ENCODE measurements around the gene FAF1.
"Not testable (repeated sequence)": the region's sequence is repeated elsewhere in the genome, so short reads cannot be mapped to it uniquely, and the experiment has no call there.

DNA sequence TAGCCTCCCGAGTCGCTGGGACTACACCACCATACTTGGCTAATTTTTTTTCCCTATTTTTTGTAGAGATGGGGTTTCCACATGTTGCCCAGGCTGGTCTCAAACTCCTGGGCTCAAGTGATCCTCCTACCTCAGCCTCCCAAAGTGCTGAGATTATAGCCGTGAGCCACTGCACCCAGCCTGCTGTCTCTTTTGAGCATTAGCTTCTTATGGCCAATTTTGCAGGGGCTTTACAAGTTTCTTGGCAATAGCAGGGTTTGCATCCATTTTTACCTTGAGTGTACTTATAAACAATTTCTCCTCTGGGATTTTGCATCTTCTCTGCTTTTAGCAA lies 432.1 kb downstream of the FAF1 start:
- TF ChIP-seq, protein P1, sequence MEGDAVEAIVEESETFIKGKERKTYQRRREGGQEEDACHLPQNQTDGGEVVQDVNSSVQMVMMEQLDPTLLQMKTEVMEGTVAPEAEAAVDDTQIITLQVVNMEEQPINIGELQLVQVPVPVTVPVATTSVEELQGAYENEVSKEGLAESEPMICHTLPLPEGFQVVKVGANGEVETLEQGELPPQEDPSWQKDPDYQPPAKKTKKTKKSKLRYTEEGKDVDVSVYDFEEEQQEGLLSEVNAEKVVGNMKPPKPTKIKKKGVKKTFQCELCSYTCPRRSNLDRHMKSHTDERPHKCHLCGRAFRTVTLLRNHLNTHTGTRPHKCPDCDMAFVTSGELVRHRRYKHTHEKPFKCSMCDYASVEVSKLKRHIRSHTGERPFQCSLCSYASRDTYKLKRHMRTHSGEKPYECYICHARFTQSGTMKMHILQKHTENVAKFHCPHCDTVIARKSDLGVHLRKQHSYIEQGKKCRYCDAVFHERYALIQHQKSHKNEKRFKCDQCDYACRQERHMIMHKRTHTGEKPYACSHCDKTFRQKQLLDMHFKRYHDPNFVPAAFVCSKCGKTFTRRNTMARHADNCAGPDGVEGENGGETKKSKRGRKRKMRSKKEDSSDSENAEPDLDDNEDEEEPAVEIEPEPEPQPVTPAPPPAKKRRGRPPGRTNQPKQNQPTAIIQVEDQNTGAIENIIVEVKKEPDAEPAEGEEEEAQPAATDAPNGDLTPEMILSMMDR (conservative IDR thresholded peaks at IDR 0.05; ENCODE audit: low read depth, low read length) = not testable (repeated sequence)
- TF ChIP-seq EZH2 (IDR thresholded peaks at IDR 0.05; ENCODE audit: borderline replicate concordance, low read depth, low read length, poor library complexity, severe bottlenecking) = not testable (repeated sequence)
